ENCODE measurements around the gene PRKAR2B. TPM values are rescaled to one million over a fixed set of nuclear protein-coding genes. Genes with fewer than 3 reads are reported as not detected.

The PRKAR2B gene
- total and polyA plus RNA-seq, 3 experiments from 2014 or later, result 0.93 to 1.2 (median 1.1) TPM

GRCh38 chr7:107007007-107007891 lies 37.3 kb upstream of the PRKAR2B start:
- POLR2A ChIA-PET, result no interaction called here
- H3K27me3 Mint-ChIP-seq, result peaks cover 0 to 8% of the 10 kb centered on the region in 2 donors
- H3K4me3 Mint-ChIP-seq, result no peak overlapping the region
- H3K4me1 ChIP-seq (ENCODE audit: insufficient read depth, low read length), result no peaks in the 10 kb centered on the region
- no peaks in the 10 kb centered on the region for H3K36me3 Mint-ChIP-seq
- CTCF ChIA-PET, result interaction anchor here (1.0 kb wide), 1 partner anchor 17 kb away, joined by 4 read pairs; no protein-coding TSS in a partner anchor
- no peaks in the 10 kb centered on the region for H3K9me3 Mint-ChIP-seq
- no peak overlapping the region for H3K27ac Mint-ChIP-seq
- H3K36me3 ChIP-seq (ENCODE audit: insufficient read depth, low read length), result no peaks in the 10 kb centered on the region
- peak overlapping the region; percentile 88 for H3K27ac ChIP-seq (ENCODE audit: low read depth, low read length)
- H3K27me3 ChIP-seq (ENCODE audit: insufficient read depth, low read length, poor library complexity, severe bottlenecking), result no peaks in the 10 kb centered on the region
- H3K9me3 ChIP-seq (ENCODE audit: low read length), result no peaks in the 10 kb centered on the region
- no peaks in the 10 kb centered on the region for H3K4me1 Mint-ChIP-seq
- H3K4me3 ChIP-seq (ENCODE audit: low read length), result no peak overlapping the region
- DNase-seq, result no peak

GRCh38 chr7:107007892-107008287 lies 36.6 kb upstream of the PRKAR2B start:
- POLR2A ChIA-PET, result no interaction called here
- H3K4me1 Mint-ChIP-seq, result no peaks in the 10 kb centered on the region
- no peaks in the 10 kb centered on the region for H3K27me3 ChIP-seq (ENCODE audit: insufficient read depth, low read length, poor library complexity, severe bottlenecking)

GRCh38 chr7:107009846-107010203 lies 34.7 kb upstream of the PRKAR2B start:
- ChIA-PET POLR2A (no interaction called here), CTCF (no interaction called here)
- Mint-ChIP-seq H3K36me3 (no peaks in the 10 kb centered on the region), H3K27ac (no peak overlapping the region), H3K27me3 (peaks cover 0 to 16% of the 10 kb centered on the region in 2 donors), H3K9me3 (no peaks in the 10 kb centered on the region), H3K4me3 (no peak overlapping the region), H3K4me1 (no peaks in the 10 kb centered on the region)
- no peak for DNase-seq
- Histone ChIP-seq H3K27me3 (ENCODE audit: insufficient read depth, low read length, poor library complexity, severe bottlenecking) (no peaks in the 10 kb centered on the region), H3K4me3 (ENCODE audit: low read length) (no peak overlapping the region), H3K27ac (ENCODE audit: low read depth, low read length) (peak overlapping the region; percentile 79), H3K9me3 (ENCODE audit: low read length) (no peaks in the 10 kb centered on the region), H3K4me1 (ENCODE audit: insufficient read depth, low read length) (no peaks in the 10 kb centered on the region), H3K36me3 (ENCODE audit: insufficient read depth, low read length) (no peaks in the 10 kb centered on the region)

More at GRCh38 chr7:107007892-107008287, 36.6 kb upstream of the PRKAR2B start:
- Mint-ChIP-seq H3K27me3 (peaks cover 0 to 11% of the 10 kb centered on the region in 2 donors), H3K9me3 (no peaks in the 10 kb centered on the region), H3K36me3 (no peaks in the 10 kb centered on the region), H3K4me3 (no peak overlapping the region), H3K27ac (no peak overlapping the region)
- H3K4me1 ChIP-seq (ENCODE audit: insufficient read depth, low read length), result no peaks in the 10 kb centered on the region
- H3K27ac ChIP-seq (ENCODE audit: low read depth, low read length), result peak overlapping the region; percentile 88
- no peak overlapping the region for H3K4me3 ChIP-seq (ENCODE audit: low read length)
- H3K36me3 ChIP-seq (ENCODE audit: insufficient read depth, low read length), result no peaks in the 10 kb centered on the region
- no peaks in the 10 kb centered on the region for H3K9me3 ChIP-seq (ENCODE audit: low read length)
- DNase-seq, result no peak
- CTCF ChIA-PET, result interaction anchor here (1.0 kb wide), 1 partner anchor 16 kb away, joined by 4 read pairs; no protein-coding TSS in a partner anchor

- no peaks in the 10 kb centered on the region for H3K9me3 Mint-ChIP-seq
These were observed 31.8 kb upstream of the PRKAR2B start for GRCh38 chr7:107012691-107013090.

GRCh38 chr7:107014387-107015023 lies 30.0 kb upstream of the PRKAR2B start:
- POLR2A ChIA-PET, result no interaction called here
- no peaks in the 10 kb centered on the region for H3K9me3 Mint-ChIP-seq

More at GRCh38 chr7:107012691-107013090, 31.8 kb upstream of the PRKAR2B start:
- no peaks in the 10 kb centered on the region for H3K27me3 ChIP-seq (ENCODE audit: insufficient read depth, low read length, poor library complexity, severe bottlenecking)
- H3K4me3 ChIP-seq (ENCODE audit: low read length), result no peak overlapping the region
- no peak overlapping the region for H3K27ac ChIP-seq (ENCODE audit: low read depth, low read length)
- no peak overlapping the region for H3K27ac Mint-ChIP-seq
- no peaks in the 10 kb centered on the region for H3K9me3 ChIP-seq (ENCODE audit: low read length)
- H3K36me3 Mint-ChIP-seq, result no peaks in the 10 kb centered on the region
- CTCF ChIA-PET, result no interaction called here
- H3K4me3 Mint-ChIP-seq, result no peak overlapping the region
- POLR2A ChIA-PET, result no interaction called here
- H3K36me3 ChIP-seq (ENCODE audit: insufficient read depth, low read length), result no peaks in the 10 kb centered on the region
- DNase-seq, result no peak
- H3K4me1 Mint-ChIP-seq, result no peaks in the 10 kb centered on the region
- H3K27me3 Mint-ChIP-seq, result peaks cover 0 to 16% of the 10 kb centered on the region in 2 donors
- H3K4me1 ChIP-seq (ENCODE audit: insufficient read depth, low read length), result no peaks in the 10 kb centered on the region

GRCh38 chr7:107016312-107016711 lies 28.2 kb upstream of the PRKAR2B start:
- Histone ChIP-seq H3K4me1 (ENCODE audit: insufficient read depth, low read length) (no peaks in the 10 kb centered on the region), H3K27me3 (ENCODE audit: insufficient read depth, low read length, poor library complexity, severe bottlenecking) (no peaks in the 10 kb centered on the region), H3K9me3 (ENCODE audit: low read length) (no peaks in the 10 kb centered on the region), H3K36me3 (ENCODE audit: insufficient read depth, low read length) (no peaks in the 10 kb centered on the region), H3K4me3 (ENCODE audit: low read length) (no peak overlapping the region), H3K27ac (ENCODE audit: low read depth, low read length) (no peak overlapping the region)
- Mint-ChIP-seq H3K4me3 (no peak overlapping the region), H3K9me3 (no peaks in the 10 kb centered on the region), H3K4me1 (no peaks in the 10 kb centered on the region), H3K27ac (no peak overlapping the region), H3K27me3 (peaks cover 1 to 10% of the 10 kb centered on the region in 2 donors), H3K36me3 (no peaks in the 10 kb centered on the region)
- POLR2A ChIA-PET, result no interaction called here
- CTCF ChIA-PET, result no interaction called here
- no peak for DNase-seq

More at GRCh38 chr7:107014387-107015023, 30.0 kb upstream of the PRKAR2B start:
- H3K36me3 Mint-ChIP-seq, result no peaks in the 10 kb centered on the region
- Histone ChIP-seq H3K36me3 (ENCODE audit: insufficient read depth, low read length) (no peaks in the 10 kb centered on the region), H3K27ac (ENCODE audit: low read depth, low read length) (no peak overlapping the region), H3K27me3 (ENCODE audit: insufficient read depth, low read length, poor library complexity, severe bottlenecking) (no peaks in the 10 kb centered on the region), H3K4me3 (ENCODE audit: low read length) (no peak overlapping the region), H3K4me1 (ENCODE audit: insufficient read depth, low read length) (no peaks in the 10 kb centered on the region), H3K9me3 (ENCODE audit: low read length) (no peaks in the 10 kb centered on the region)
- CTCF ChIA-PET, result interaction anchor here (1.2 kb wide), 1 partner anchor 222 kb away, joined by 4 read pairs; no protein-coding TSS in a partner anchor
- no peak for DNase-seq
- peaks cover 0 to 16% of the 10 kb centered on the region in 2 donors for H3K27me3 Mint-ChIP-seq
- no peak overlapping the region for H3K27ac Mint-ChIP-seq
- no peaks in the 10 kb centered on the region for H3K4me1 Mint-ChIP-seq
- H3K4me3 Mint-ChIP-seq, result no peak overlapping the region

- H3K4me3 Mint-ChIP-seq, result no peak overlapping the region
- H3K36me3 Mint-ChIP-seq, result no peaks in the 10 kb centered on the region
- H3K27me3 Mint-ChIP-seq, result peaks cover 1 to 5% of the 10 kb centered on the region in 2 donors
- Histone ChIP-seq H3K27ac (ENCODE audit: low read depth, low read length) (no peak overlapping the region), H3K9me3 (ENCODE audit: low read length) (no peaks in the 10 kb centered on the region), H3K4me3 (ENCODE audit: low read length) (no peak overlapping the region), H3K27me3 (ENCODE audit: insufficient read depth, low read length, poor library complexity, severe bottlenecking) (no peaks in the 10 kb centered on the region), H3K4me1 (ENCODE audit: insufficient read depth, low read length) (no peaks in the 10 kb centered on the region), H3K36me3 (ENCODE audit: insufficient read depth, low read length) (no peaks in the 10 kb centered on the region)
- H3K4me1 Mint-ChIP-seq, result no peaks in the 10 kb centered on the region
- no peak for DNase-seq
- ChIA-PET POLR2A (no interaction called here), CTCF (no interaction called here)
- no peaks in the 10 kb centered on the region for H3K9me3 Mint-ChIP-seq
- H3K27ac Mint-ChIP-seq, result peak overlapping the region in 1 of 8 donors; percentile 8
These were observed 26.4 kb upstream of the PRKAR2B start for GRCh38 chr7:107017965-107018719.

GRCh38 chr7:107020400-107020799 lies 24.1 kb upstream of the PRKAR2B start:
- ChIA-PET POLR2A (no interaction called here), CTCF (no interaction called here)
- Mint-ChIP-seq H3K4me1 (no peaks in the 10 kb centered on the region), H3K9me3 (no peaks in the 10 kb centered on the region), H3K4me3 (no peak overlapping the region), H3K36me3 (peaks cover 0 to 2% (median 0%) of the 10 kb centered on the region in 3 donors), H3K27me3 (peaks cover 3 to 4% of the 10 kb centered on the region in 2 donors), H3K27ac (no peak overlapping the region)
- H3K4me3 ChIP-seq (ENCODE audit: low read length), result no peak overlapping the region
- no peak for DNase-seq
- no peaks in the 10 kb centered on the region for H3K9me3 ChIP-seq (ENCODE audit: low read length)
- H3K36me3 ChIP-seq (ENCODE audit: insufficient read depth, low read length), result no peaks in the 10 kb centered on the region
- no peaks in the 10 kb centered on the region for H3K4me1 ChIP-seq (ENCODE audit: insufficient read depth, low read length)
- H3K27me3 ChIP-seq (ENCODE audit: insufficient read depth, low read length, poor library complexity, severe bottlenecking), result no peaks in the 10 kb centered on the region
- no peak overlapping the region for H3K27ac ChIP-seq (ENCODE audit: low read depth, low read length)

Measured in CD8-positive, alpha-beta memory T cell (primary cell).